ENCODE measurements around the gene RNMT.
A peak's percentile ranks its signal among the peaks of the same experiment; 100 is the strongest.

RNMT gene

DNA sequence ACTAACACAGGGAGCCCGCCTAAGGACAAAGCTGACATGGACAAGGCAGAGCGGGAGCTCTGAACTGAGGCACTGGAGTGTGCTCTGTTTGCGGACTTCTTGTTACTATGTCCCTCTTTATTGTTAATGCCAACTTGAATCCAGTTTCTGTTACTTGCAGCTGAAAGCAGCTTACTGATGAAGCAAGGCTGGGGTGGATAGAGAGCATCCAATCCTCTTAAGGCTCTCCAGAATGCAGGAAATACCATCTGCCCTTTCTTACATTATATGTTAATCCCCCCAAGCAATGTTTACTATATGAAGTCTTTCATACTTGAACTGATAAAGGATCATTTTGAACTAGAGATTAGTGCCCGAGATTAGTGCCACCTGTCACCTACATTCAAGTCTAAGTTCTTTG, 9.6 kb upstream of the RNMT start:
- no peak overlapping the region for H3K27ac ChIP-seq
- no peak overlapping the region for H2AFZ ChIP-seq
- no peaks in the 10 kb centered on the region for H3K9me3 ChIP-seq (ENCODE audit: control insufficient read depth, low read length)
- no peak overlapping the region for H3K9ac ChIP-seq
- H3K79me2 ChIP-seq = peaks cover 40% of the 10 kb centered on the region
- H3K36me3 ChIP-seq (ENCODE audit: control insufficient read depth, insufficient read depth, low read length) = no peaks in the 10 kb centered on the region
- TF ChIP-seq, protein P1, sequence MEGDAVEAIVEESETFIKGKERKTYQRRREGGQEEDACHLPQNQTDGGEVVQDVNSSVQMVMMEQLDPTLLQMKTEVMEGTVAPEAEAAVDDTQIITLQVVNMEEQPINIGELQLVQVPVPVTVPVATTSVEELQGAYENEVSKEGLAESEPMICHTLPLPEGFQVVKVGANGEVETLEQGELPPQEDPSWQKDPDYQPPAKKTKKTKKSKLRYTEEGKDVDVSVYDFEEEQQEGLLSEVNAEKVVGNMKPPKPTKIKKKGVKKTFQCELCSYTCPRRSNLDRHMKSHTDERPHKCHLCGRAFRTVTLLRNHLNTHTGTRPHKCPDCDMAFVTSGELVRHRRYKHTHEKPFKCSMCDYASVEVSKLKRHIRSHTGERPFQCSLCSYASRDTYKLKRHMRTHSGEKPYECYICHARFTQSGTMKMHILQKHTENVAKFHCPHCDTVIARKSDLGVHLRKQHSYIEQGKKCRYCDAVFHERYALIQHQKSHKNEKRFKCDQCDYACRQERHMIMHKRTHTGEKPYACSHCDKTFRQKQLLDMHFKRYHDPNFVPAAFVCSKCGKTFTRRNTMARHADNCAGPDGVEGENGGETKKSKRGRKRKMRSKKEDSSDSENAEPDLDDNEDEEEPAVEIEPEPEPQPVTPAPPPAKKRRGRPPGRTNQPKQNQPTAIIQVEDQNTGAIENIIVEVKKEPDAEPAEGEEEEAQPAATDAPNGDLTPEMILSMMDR (IDR thresholded peaks at IDR 0.05) = no peak
- no peaks in the 10 kb centered on the region for H3K4me1 ChIP-seq
- no peak overlapping the region for H3K4me2 ChIP-seq (ENCODE audit: low read length)
- no peaks in the 10 kb centered on the region for H3K27me3 ChIP-seq (ENCODE audit: control insufficient read depth, insufficient read depth, low read length)
- no peak overlapping the region for H3K4me3 ChIP-seq (ENCODE audit: low read depth, low read length)

DNA sequence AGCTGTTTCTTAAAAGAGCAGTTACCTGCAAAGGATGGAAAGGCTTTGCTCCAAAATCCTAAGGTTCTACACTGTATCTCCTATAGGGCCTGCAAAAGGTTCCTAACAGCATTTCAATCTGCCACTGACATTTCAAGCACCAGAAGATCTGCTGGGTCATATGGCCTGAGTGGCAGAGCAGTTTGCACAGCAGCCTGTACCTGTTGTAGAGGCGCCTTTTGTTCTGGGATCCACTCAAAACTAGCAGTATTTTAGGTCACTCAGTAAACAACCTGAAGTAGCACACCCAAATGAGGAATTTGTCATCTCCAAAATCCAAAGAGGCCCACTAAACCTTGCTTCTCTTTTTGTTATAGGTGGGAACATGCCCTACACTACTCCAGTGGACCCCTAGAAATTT, 6.3 kb upstream of the RNMT start:
- Histone ChIP-seq H3K4me3 (ENCODE audit: low read depth, low read length) (no peak overlapping the region), H3K27ac (no peak overlapping the region), H3K36me3 (ENCODE audit: control insufficient read depth, insufficient read depth, low read length) (no peaks in the 10 kb centered on the region), H3K4me2 (ENCODE audit: low read length) (no peak overlapping the region), H3K9ac (no peak overlapping the region), H3K4me1 (peaks cover 2% of the 10 kb centered on the region), H3K27me3 (ENCODE audit: control insufficient read depth, insufficient read depth, low read length) (no peaks in the 10 kb centered on the region), H3K79me2 (peaks cover 38% of the 10 kb centered on the region), H2AFZ (no peak overlapping the region), H3K9me3 (ENCODE audit: control insufficient read depth, low read length) (no peaks in the 10 kb centered on the region)
- TF ChIP-seq, protein P1 (IDR thresholded peaks at IDR 0.05) = no peak

DNA sequence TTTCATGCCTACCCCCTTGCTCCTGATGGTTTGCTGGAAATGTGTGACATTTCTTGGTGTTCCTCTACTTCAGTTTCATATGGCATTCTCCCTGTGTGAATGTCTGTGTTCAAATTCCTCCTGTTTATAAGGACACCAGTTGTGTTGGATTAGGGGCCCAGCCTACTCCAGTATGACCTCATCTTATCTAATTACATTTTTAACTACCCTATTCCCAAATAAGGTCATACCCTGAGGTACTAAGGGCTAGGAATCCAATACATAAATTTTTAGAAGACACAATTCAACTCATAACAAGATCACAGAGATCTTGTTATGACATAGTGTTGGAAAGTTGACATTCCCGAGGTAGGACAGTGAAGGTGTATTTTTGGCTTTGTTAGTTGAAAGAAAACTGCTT, 5.6 kb upstream of the RNMT start:
- Histone ChIP-seq H3K79me2 (peaks cover 43% of the 10 kb centered on the region), H3K27me3 (ENCODE audit: control insufficient read depth, insufficient read depth, low read length) (no peaks in the 10 kb centered on the region), H3K4me1 (peaks cover 4% of the 10 kb centered on the region), H3K9ac (no peak overlapping the region), H3K36me3 (ENCODE audit: control insufficient read depth, insufficient read depth, low read length) (no peaks in the 10 kb centered on the region), H3K4me2 (ENCODE audit: low read length) (no peak overlapping the region), H3K9me3 (ENCODE audit: control insufficient read depth, low read length) (no peaks in the 10 kb centered on the region), H2AFZ (no peak overlapping the region), H3K27ac (no peak overlapping the region), H3K4me3 (ENCODE audit: low read depth, low read length) (no peak overlapping the region)
- TF ChIP-seq, protein P1 (IDR thresholded peaks at IDR 0.05) = no peak

DNA sequence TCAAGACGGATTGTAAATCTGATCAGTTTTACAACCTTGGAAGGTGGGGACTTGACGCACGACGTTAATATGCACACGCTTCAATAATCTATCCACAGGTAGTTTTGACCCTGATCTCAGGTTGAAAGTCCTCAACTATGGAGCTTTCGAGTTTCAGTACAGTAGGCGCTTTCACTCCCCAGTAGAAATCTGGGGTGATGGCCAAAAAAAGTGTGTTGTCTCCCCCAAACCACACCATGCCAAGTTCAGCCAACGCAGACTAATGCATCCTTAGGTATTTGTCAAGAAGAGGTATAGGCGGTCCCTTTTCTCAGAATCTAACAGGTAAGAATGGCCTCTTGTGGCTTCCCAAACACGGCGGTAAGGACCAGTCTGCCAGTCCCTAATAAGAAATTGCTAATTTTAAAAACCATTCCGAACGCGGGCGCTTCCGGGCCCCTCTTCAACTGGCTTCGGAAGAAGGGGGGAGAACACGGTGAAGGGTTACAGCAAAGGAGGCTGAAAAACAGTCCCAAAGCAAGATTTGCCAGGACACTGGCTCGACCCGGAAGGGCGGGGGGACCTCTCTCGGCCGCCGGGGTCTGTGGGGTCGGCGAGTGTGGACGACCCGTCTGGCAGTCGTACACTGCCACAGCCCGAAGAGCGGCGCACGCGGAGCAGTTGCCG, 774 bp upstream of the RNMT start:
- H3K27me3 ChIP-seq (ENCODE audit: control insufficient read depth, insufficient read depth, low read length) = no peaks in the 10 kb centered on the region
- no peaks in the 10 kb centered on the region for H3K9me3 ChIP-seq (ENCODE audit: control insufficient read depth, low read length)
- no peak overlapping the region for H3K9ac ChIP-seq
- H2AFZ ChIP-seq = peak overlapping the region; percentile 89
- peak overlapping the region; percentile 83 for H3K4me3 ChIP-seq (ENCODE audit: low read depth, low read length)
- TF ChIP-seq, protein P1 (IDR thresholded peaks at IDR 0.05) = no peak
- H3K4me1 ChIP-seq = peaks cover 7% of the 10 kb centered on the region
- H3K79me2 ChIP-seq = peaks cover 48% of the 10 kb centered on the region
- H3K36me3 ChIP-seq (ENCODE audit: control insufficient read depth, insufficient read depth, low read length) = no peaks in the 10 kb centered on the region
- peak overlapping the region; percentile 12 for H3K27ac ChIP-seq
- peak overlapping the region; percentile 71 for H3K4me2 ChIP-seq (ENCODE audit: low read length)

- Histone ChIP-seq H3K4me2 (ENCODE audit: low read length) (peak overlapping the region; percentile 70), H3K27me3 (ENCODE audit: control insufficient read depth, insufficient read depth, low read length) (no peaks in the 10 kb centered on the region), H3K36me3 (ENCODE audit: control insufficient read depth, insufficient read depth, low read length) (no peaks in the 10 kb centered on the region), H3K79me2 (peaks cover 46% of the 10 kb centered on the region), H3K9me3 (ENCODE audit: control insufficient read depth, low read length) (no peaks in the 10 kb centered on the region), H3K4me1 (peaks cover 7% of the 10 kb centered on the region), H3K27ac (peak overlapping the region; percentile 60), H2AFZ (peak overlapping the region; percentile 89), H3K9ac (peak overlapping the region; percentile 3), H3K4me3 (ENCODE audit: low read depth, low read length) (peak overlapping the region; percentile 83)
- TF ChIP-seq, protein P1 (IDR thresholded peaks at IDR 0.05) = no peak
Observed at GRCh38 chr18:13726972-13727331, 479 bp downstream of the RNMT start.
